ENCODE results near the gene GNLY.
"Not testable (repeated sequence)": the region's sequence is repeated elsewhere in the genome, so short reads cannot be mapped to it uniquely, and the experiment has no call there.

The GNLY gene

GRCh38 chr2:85694052-85695025, at the start of gene GNLY:
Gene GNLY, plus strand, starts transcription at chr2:85694358. Its CDS starts 61 bp downstream, at chr2:85694419.
- no peak for DNase-seq

DNA sequence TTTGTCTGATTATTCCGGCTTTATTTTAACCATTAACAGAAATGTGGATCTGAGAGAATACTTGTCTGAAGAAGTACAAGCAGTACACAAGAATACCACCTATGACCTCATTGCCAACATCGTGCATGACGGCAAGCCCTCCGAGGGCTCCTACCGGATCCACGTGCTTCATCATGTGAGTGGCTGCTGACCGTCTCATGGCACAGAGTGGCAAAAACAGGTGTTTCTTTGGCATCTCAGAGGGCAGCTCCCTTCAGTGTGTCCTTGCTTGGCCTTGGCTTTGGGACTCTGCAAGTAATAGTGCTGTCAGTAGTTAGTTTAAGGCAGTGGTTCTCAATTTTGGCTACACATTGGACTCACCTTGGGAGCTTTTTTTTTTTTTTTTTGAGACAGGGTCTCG, 49.2 kb upstream of the GNLY start:
- DNase-seq, result no peak

DNA sequence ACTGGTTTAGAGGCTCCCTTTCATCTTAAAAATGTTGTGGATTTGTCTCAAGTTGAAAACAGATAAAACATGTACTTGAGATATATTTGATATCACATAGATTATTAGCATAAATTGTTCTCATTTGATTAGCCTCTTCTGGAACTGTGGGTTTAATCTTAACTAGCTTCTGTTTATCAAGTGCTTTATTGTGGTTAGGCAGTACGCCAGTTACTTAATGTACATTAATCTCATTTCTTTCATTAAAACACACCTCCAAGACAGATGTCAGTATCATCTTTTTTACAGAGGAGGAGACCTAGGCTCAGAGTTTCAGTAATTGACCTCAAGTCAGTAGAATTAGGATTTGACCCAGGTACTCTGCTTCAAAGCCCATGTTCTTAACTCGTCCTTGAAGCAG, 48.0 kb upstream of the GNLY start:
- DNase-seq, result no peak

GRCh38 chr2:85647823-85648526, 46.2 kb upstream of the GNLY start:
- DNase-seq, result no peak

GRCh38 chr2:85648619-85649018, 45.5 kb upstream of the GNLY start:
- DNase-seq, result peak; percentile 58

GRCh38 chr2:85649201-85650190, 44.7 kb upstream of the GNLY start:
- peak; percentile 67 for DNase-seq

DNA sequence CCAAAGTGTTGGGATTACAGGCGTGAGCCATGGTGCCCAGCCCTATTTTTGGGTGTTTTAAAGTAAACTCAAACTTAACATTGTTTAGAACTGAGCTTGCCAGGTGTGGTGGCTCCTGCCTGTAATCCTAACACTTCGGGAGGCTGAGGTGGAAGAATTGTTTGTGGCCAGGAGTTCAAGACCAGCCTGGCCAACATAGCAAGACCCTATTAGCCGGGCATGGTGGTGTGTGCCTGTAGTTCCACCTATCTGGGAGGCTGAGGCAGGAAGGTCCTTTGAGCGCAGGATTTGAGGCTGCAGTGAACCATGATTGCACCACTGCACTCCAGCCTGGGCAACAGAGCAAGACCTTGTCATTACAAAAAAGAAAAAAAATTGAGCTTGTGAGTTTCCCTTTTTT, 43.7 kb upstream of the GNLY start:
- DNase-seq, result no peak

GRCh38 chr2:85651097-85651496, 43.1 kb upstream of the GNLY start:
- no peak for DNase-seq

DNA sequence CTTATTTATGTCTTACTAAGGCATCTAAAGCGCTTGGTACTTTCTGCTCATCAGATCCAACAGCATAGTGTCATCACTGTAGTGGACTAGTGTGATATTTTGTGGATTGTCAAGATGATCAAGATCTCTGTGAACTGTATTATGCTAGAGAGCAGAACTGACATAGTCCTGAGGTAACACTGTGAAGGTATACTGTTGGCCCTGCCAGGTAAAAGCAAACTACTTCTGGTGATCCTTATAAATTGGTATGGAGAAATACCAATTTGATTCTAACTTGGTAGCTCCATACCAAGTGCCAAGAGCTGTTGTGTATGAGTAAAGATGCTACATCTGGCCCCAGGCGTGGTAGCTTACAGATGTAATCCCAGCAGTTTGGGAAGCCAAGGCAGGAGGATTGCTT, 42.1 kb upstream of the GNLY start:
- DNase-seq, result no peak

DNA sequence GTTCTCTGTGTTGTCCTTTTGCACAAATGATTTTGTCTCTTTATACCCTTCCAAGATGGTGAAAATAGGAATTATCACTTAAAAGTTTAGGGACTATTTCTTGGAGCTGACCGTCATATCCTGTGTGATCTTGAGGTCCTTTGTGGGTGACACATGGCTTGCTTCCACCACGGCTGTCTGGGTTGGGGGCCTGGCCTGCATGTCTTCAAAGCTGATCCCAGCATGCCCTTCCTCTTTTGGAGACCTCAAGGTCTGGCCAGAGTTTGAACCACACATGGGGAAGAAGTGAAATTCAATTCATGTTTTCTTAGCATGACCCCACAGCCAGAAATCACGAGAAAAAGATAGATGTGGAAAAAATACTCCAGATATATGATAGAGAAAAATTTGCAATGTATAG, 40.2 kb upstream of the GNLY start:
- no peak for DNase-seq

GRCh38 chr2:85655961-85656417, 38.2 kb upstream of the GNLY start:
- peak; percentile 78 for DNase-seq

DNA sequence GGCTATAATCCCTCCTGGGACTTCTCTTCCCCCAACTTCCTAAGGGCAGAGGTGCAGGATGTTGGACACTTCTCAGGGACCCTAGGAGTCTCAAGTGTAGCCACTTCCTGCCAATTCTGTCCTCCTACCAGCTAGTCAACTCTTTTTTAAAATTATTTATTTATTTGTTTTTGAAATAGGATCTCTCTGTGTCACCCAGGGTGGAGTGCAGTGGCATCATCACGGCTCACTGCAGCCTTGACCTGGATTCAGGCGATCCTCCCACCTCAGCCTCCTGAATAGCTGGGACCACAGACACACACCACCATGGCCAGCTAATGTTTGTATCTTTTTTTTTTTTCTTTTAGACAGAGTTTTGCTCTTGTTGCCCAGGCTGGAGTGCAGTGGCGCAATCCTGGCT, 37.7 kb upstream of the GNLY start:
- no peak for DNase-seq

DNA sequence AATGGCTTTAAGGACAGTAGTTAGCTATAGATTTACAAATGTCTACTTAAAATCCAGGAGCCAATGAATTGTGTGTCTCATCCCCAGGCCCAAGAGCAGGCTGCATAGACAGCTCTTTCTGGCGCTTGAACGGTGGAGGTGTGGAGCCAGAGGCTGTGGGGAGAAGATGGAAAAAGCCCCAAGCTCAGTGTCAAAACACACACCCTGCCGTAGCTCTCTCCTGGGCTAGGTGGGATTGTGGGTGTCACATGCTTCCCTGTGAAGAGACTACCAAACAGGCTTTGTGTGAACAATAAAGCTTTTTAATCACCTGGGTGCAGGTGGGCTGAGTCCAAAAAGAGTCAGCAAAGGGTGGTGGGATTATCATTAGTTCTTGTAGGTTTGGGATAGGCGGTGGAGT, 36.8 kb upstream of the GNLY start:
- not testable (repeated sequence) for DNase-seq

- no peak for DNase-seq
Measured at GRCh38 chr2:85659324-85659981, 34.7 kb upstream of the GNLY start.

GRCh38 chr2:85660301-85660700, 33.9 kb upstream of the GNLY start:
- DNase-seq, result not testable (repeated sequence)

DNA sequence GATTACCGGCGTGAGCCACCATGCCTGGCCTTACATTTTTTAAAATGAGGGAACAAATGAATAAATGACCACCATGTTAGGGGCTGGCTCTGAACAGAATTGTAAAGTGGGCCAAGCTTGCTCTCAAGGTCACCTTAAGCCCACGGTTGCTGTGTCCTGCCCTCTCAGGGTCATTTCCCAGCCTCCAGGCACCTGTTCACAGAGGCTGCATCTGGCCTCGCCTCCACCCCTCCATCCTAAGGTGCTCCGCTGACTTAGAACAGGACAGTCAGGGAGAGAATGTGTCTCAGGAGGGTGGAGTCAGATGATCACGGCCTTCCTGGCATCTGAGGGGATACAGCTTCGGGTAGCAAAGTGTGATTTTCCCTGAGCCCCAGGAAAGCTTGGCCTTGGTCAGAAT, 33.4 kb upstream of the GNLY start:
- DNase-seq, result no peak

DNA sequence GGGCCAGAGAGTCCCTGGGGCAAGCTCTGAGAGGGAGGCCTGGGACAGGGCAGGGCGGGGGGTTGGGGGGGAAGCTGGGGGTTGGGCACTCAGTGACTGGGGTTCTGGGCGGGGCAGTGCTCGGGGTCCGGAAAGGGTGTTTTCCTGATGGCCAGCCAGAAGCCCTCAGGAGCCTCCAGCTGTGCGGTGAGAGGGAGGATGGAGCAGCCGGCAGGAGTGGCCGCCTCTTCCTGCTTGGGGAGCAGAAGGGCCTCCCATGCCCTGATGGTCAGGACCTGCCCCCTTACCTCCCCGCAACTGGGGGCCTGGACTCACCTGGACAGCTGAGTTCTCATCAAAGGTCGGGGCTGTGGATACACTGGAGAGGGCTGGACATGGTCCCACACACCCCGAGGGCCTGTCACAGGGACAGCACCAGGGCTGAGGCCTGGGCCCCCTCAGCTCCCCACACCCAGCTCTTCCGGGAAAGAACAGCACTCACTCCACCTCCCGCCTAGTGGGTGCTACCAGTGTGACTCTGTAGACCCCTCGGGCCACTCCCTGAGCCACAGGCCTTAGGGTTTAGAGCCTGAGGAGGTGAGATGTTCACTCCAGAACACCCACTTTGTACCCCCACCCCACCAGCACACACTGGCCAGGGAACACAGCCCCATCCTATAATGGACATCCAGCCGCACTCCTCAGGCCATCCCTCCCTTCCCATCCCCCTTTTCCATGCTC, 32.9 kb upstream of the GNLY start:
- no peak for DNase-seq

- DNase-seq, result peak; percentile 76
Measured at GRCh38 chr2:85662899-85663593, 31.1 kb upstream of the GNLY start.

GRCh38 chr2:85663594-85664565, 30.3 kb upstream of the GNLY start:
- DNase-seq, result no peak
